GM19099 (cell line): ENCODE data around the gene FTSJ3.

Experiments used
- POLR2A ChIP-seq: IDR thresholded peaks from 3 replicates; pipeline ENCODE4 v1.6.1; 2011; ENCODE audit warnings: low read depth; ENCODE audit not compliant: insufficient read length; ENCODE audit errors: extremely low read depth

Gene FTSJ3

DNA sequence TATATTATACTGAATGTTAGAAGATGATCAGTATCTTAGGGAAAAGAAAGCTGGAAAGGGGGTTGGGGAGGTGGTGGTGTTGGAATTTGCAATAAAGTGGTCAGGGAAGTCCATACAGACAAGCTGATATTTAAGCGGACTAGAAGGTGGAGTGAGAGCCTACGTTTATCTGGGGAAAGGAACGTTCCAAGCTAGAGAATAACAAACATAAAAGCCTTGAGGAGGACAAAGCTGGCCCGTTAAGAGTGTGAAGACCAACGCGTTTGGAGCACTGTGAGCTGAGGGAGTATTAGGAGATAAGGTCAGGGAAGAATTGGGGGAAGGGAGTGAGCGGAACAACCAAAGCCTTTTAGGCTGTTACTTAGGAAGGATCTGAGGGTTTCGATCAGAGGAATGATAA is 52.0 kb downstream of the FTSJ3 start:
- no peak for TF ChIP-seq POLR2A

GRCh38 chr17:63774969-63775265 is 52.5 kb downstream of the FTSJ3 start:
- no peak for TF ChIP-seq POLR2A

GRCh38 chr17:63774141-63774968 is 53.1 kb downstream of the FTSJ3 start, which contains the start of gene DDX42:
Gene DDX42 (plus strand): TSS chr17:63774170. CDS start chr17:63787050, 12,880 bp downstream.
- TF ChIP-seq POLR2A: no peak

GRCh38 chr17:63773272-63774140 is 54.0 kb downstream of the FTSJ3 start, which contains the start of gene CCDC47:
Gene CCDC47 (minus strand): TSS chr17:63773597. CDS start chr17:63766175, 7,422 bp downstream.
- peak; percentile 93 for TF ChIP-seq POLR2A

DNA sequence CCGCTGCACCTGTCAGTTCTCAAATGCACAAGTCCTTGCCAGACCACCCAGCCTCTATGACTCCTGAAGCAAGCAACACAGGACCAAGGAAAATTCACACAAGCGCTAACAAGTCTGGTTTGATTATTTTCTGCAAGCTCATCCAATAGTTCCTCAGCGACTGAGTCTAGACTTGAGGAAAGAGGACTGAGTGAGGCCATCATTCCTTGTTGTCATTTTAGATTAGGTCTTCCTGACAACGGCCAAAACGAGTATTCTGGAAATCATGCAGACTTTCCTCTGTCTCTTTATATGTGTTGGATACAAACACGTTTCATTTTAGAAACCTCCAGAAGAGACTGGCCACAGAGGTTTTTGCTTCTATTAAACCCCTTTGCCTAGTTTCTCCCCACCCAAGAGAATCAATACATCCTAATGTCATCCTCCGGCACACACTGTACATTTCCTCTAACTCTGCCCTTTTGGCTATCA is 54.6 kb downstream of the FTSJ3 start:
- no peak for TF ChIP-seq POLR2A
